Cardiac fibroblast (primary cell): ENCODE measurements around the gene PDCD7.

Experiments used
- DNase-seq, 2 donors: peaks; one replicate each; pipeline versions ENCODE4 v3.0.0 to v3.0.0-alpha.2; 2010; ENCODE audit warnings: low read depth in 2 of 2
- H3K4me3 ChIP-seq, 2 donors: replicated peaks in 1 of 2; 1 replicate in 1 of 2; 2 replicates in 1 of 2; pipeline ENCODE4 v1.5.1; 2011; ENCODE audit warnings: low read depth in 2 of 2, low read length in 2 of 2, mild to moderate bottlenecking in 2 of 2, moderate library complexity in 1 of 2
- TF ChIP-seq, protein P1 (sequence below): IDR thresholded peaks from one replicate; pipeline ENCODE4 v1.5.1; 2011; ENCODE audit warnings: low read depth, mild to moderate bottlenecking, low read length, inconsistent platforms

The PDCD7 gene

DNA sequence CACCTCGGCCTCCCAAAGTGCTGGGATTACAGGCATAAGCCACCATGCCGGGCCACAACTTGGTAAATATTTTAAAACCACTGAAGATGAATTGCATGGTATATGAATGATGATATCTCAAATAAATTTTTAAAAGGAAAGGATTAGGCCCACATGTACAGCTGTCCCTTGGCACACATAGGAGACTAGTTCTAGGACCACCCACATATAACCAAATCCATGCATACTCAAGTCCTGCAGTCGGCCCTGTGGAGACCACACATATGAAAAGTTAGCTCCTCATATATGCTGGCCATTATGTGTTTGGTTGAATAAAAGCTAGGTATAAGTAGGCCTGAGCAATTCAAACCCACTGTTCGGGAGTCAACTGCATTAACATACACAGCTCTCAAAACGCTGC, 40.9 kb upstream of the PDCD7 start:
- DNase-seq, result no peak
- H3K4me3 ChIP-seq, result no peak overlapping the region
- TF ChIP-seq, protein P1, sequence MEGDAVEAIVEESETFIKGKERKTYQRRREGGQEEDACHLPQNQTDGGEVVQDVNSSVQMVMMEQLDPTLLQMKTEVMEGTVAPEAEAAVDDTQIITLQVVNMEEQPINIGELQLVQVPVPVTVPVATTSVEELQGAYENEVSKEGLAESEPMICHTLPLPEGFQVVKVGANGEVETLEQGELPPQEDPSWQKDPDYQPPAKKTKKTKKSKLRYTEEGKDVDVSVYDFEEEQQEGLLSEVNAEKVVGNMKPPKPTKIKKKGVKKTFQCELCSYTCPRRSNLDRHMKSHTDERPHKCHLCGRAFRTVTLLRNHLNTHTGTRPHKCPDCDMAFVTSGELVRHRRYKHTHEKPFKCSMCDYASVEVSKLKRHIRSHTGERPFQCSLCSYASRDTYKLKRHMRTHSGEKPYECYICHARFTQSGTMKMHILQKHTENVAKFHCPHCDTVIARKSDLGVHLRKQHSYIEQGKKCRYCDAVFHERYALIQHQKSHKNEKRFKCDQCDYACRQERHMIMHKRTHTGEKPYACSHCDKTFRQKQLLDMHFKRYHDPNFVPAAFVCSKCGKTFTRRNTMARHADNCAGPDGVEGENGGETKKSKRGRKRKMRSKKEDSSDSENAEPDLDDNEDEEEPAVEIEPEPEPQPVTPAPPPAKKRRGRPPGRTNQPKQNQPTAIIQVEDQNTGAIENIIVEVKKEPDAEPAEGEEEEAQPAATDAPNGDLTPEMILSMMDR, result no peak

DNA sequence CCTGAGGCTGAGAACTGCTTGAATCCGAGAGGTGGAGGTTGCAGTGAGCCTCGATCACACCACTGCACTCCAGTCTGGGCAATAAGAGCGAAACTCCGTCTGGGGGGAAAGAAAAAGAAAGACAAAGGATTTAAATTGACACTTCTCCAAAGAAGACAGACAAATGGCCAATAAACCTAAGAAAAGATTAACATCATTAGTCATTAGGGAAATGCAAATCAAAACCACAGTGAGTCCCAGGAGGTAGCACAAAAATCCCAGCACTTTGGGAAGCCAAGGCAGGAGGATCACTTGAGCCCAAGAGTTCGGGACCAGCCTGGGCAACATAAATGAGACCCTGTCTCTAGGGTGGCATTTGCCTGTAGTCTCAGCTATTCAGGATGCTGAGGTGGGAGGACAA, 38.9 kb upstream of the PDCD7 start:
- no peak overlapping the region for H3K4me3 ChIP-seq
- TF ChIP-seq, protein P1, result no peak
- no peak for DNase-seq

DNA sequence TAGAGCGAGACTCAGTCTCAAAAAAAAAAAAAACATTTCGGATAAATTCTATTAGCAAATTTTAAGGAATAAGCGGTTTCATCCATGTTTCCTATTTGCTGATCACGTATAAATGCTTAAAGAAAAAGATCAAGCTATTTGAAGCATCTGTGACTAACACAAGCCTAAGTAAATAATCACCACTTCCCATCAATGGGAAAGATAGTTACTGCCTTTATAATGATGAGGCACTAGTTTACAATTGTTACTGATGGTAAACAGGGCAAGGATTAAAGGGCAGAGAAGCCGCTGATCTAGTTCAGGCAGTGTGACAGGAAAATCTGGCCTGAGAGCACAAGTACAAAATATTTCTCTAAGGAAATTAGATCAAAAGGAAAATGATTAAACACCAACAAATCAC, 37.8 kb upstream of the PDCD7 start:
- TF ChIP-seq, protein P1, result no peak
- H3K4me3 ChIP-seq, result no peak overlapping the region
- no peak for DNase-seq

DNA sequence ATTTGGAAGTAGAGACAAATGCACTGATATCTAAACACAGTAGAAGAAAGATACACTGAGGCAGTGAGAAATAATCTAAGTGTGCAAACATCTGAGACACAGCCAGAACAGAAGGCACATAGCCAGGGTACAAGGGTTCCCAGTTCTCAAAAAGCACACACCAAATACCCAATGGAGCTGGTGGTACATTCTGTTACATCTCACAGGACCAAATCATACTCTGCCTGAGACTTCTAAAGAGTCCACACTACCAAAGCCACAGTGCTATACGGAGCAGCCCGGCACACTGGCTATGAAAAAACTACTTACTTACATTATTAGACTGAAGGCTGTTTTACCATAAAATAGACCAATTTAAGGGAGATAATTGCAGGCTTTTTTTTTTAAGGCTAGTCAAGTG, 32.3 kb upstream of the PDCD7 start:
- no peak for DNase-seq
- TF ChIP-seq, protein P1, result no peak
- H3K4me3 ChIP-seq, result no peak overlapping the region

DNA sequence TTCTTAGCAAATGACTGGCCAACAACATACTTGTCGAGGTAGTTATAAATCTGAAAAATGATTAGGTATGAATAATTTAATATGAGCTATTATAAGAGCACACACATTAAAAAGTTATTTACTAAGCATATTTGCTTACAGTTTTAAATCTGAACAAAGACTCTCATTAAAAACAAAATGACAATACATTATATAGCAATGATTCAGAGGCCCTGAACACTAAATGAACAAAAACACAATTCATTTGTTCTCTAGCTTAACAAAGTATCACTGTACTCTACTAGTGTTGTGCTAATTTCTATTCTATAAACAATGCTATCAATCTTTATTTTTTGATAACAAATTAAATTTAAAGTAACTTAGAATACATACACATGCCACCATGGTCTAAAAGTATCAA, 30.5 kb upstream of the PDCD7 start:
- no peak for DNase-seq
- TF ChIP-seq, protein P1, result no peak
- no peak overlapping the region for H3K4me3 ChIP-seq

DNA sequence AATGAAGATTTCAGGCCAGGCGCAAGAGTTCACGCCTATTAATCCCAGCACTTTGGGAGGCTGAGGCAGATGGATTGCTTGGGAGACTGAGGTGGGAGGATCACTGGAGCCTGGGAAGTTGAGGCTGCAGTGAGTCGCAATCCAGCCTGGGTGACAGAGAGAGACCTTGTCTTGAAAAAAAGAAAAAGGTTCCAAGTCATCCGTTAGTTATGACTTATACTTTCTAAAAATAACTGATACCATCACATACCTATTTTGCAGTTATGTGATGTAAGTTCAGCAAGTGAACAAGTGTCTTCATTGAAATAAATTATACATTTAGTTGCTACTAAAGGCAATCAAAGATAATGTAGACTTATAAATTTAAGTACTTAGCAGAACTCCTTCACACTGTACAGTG, 29.4 kb upstream of the PDCD7 start:
- DNase-seq, result peak in 1 of 2 donors; percentile 19
- TF ChIP-seq, protein P1, result no peak
- no peak overlapping the region for H3K4me3 ChIP-seq

DNA sequence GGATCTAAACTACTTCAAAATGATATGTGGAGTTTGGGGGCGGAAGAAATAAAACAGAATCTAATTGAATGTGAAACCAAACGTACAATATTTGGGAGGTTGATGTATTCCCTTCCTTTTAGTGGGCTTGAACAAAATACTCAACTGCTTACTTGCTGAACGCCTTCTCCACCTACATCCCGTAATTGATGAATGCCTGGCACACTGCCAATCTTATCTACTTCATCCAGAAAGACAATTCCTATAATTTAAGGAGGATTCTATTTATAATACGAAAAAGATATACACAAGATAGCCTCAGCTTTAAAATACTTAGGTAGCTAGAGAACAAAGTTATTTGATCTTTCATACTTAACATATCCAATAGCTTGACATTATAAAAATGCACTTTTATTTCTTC, 23.1 kb upstream of the PDCD7 start:
- H3K4me3 ChIP-seq, result no peak overlapping the region
- TF ChIP-seq, protein P1, result no peak
- no peak for DNase-seq
